ENCODE results near the gene CTNND2.

DNA sequence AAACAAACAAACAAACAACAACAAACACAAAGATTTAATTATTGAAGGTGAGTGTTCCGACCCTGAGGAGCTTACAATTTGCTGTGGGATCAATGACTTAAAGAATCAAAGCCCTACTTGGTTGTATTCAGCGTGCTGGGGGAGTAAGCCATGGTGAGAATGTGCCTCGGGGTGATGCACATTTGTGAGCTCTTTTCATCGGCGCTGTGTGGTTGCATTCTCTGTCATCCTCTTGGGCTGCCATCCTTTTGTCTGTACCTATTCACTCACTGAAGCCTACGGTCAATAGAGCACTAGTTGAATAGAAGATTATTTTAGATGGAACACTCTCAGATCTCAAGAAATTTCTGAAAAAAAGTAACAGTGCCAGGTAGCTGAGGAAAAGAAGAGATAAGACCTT lies 203.9 kb downstream of the CTNND2 start:
- TF ChIP-seq CTCF (IDR thresholded peaks at IDR 0.05): no peak
- TF ChIP-seq POLR2A (IDR thresholded peaks at IDR 0.05): no peak

All from thyroid gland (tissue), 4 donors.